ENCODE results near the gene CASQ2. TPM values are rescaled to one million over a fixed set of nuclear protein-coding genes. Genes with fewer than 3 reads are reported as not detected.

The CASQ2 gene
- total and polyA plus RNA-seq, 9 donors, result 0.36 to 43.0 (median 2.3) TPM

DNA sequence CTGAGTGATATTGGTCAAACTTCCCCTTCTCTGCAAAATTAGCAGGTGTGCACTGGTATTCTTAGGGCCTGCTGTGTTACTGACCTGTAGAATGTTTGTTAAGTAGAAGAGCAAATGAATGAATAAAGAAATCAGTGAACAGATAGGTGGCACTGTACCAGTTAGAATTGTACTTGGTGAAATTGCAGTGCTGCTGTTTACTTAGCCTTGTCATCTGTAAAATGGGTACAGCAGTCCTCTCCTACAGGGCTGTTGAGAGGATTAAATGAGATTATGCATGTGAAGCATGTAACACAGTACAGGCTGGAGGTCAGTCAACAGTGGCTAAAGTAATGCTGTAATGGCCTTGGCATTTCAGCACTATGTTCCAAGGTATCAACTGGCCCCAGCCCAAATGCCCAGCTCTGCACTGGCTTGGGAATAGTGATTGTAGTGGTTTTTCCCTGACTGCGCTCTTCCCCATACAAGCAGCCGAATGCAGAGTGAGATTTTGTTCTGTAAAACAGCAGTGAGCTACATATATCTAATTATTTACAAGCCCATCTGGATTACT lies 116.2 kb downstream of the CASQ2 start:
- Histone ChIP-seq H3K4me3 (no peak overlapping the region), H3K9me3 (no peaks in the 10 kb centered on the region), H3K4me1 (ENCODE audit: insufficient read depth) (peaks cover 13% of the 10 kb centered on the region), H3K27me3 (no peaks in the 10 kb centered on the region), H3K36me3 (no peaks in the 10 kb centered on the region), H3K27ac (no peak overlapping the region)
- intact Hi-C loops (cut with DNase I), result no loop called here
- DNase-seq, result no peak
- WGBS, 3 donors, result 93 to 97% (median 94%) methylated on average over 2 of the region's 2 CpGs
- no peak for TF ChIP-seq POLR2A (IDR thresholded peaks at IDR 0.05)

DNA sequence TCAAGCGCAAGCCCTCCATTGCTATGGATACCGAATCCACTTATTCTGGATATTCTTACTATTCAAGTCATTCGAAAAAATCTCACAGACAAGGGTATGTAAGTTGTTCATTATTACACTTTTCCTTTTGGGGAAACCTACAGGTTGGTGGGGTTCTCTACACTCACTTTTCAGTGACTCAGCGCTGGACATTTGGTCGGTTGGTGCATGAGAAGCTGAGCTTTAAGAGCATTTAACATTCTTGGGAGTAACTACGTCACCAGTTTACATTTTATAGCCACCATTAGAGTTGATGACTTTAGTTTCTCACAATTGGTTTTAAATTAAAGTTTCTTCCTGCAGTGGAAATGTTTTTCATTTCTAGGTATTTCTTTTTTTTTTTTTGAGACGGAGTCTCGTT lies 117.1 kb downstream of the CASQ2 start:
- no peak overlapping the region for H3K27ac ChIP-seq
- 95 to 97% (median 96%) methylated on average over 8 of the region's 8 CpGs for WGBS, 3 donors
- H3K36me3 ChIP-seq, result no peaks in the 10 kb centered on the region
- H3K4me3 ChIP-seq, result no peak overlapping the region
- peaks cover 13% of the 10 kb centered on the region for H3K4me1 ChIP-seq (ENCODE audit: insufficient read depth)
- intact Hi-C loops (cut with DNase I), result no loop called here
- TF ChIP-seq POLR2A (IDR thresholded peaks at IDR 0.05), result no peak
- TF ChIP-seq, protein P1, sequence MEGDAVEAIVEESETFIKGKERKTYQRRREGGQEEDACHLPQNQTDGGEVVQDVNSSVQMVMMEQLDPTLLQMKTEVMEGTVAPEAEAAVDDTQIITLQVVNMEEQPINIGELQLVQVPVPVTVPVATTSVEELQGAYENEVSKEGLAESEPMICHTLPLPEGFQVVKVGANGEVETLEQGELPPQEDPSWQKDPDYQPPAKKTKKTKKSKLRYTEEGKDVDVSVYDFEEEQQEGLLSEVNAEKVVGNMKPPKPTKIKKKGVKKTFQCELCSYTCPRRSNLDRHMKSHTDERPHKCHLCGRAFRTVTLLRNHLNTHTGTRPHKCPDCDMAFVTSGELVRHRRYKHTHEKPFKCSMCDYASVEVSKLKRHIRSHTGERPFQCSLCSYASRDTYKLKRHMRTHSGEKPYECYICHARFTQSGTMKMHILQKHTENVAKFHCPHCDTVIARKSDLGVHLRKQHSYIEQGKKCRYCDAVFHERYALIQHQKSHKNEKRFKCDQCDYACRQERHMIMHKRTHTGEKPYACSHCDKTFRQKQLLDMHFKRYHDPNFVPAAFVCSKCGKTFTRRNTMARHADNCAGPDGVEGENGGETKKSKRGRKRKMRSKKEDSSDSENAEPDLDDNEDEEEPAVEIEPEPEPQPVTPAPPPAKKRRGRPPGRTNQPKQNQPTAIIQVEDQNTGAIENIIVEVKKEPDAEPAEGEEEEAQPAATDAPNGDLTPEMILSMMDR (IDR thresholded peaks at IDR 0.05), result no peak
- H3K9me3 ChIP-seq, result no peaks in the 10 kb centered on the region
- no peaks in the 10 kb centered on the region for H3K27me3 ChIP-seq
- DNase-seq, result no peak

DNA sequence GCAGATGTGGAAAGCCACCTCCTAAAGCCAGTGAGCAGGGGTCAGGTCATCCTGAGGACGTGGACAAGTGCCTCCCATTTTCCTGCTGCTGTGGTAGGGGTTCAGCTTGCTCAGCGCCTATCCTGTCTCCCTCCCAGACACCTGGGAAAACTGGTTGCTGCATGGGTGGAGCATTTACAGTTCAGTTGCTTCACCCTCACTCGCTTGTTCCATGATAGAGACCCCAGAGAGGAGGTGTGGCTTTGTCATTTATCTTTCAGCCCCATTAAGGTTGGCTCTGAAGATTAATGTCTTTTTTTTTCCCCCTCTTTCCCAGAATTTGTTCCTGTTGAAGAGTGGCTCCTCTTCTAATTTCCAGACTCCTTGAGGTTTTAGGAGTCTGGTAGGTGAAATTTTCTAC lies 117.6 kb downstream of the CASQ2 start:
- Histone ChIP-seq H3K36me3 (no peaks in the 10 kb centered on the region), H3K4me3 (no peak overlapping the region), H3K4me1 (ENCODE audit: insufficient read depth) (peaks cover 13% of the 10 kb centered on the region), H3K27me3 (no peaks in the 10 kb centered on the region), H3K9me3 (no peaks in the 10 kb centered on the region), H3K27ac (no peak overlapping the region)
- DNase-seq, result no peak
- intact Hi-C loops (cut with DNase I), result no loop called here
- no peak for TF ChIP-seq POLR2A (IDR thresholded peaks at IDR 0.05)
- TF ChIP-seq, protein P1 (IDR thresholded peaks at IDR 0.05), result no peak
- no peak for TF ChIP-seq EP300 (IDR thresholded peaks at IDR 0.05)
- 83 to 87% (median 86%) methylated on average over 3 of the region's 3 CpGs for WGBS, 3 donors

Other genes starting within 250 kb of the CASQ2 start
- 10 to 100 TPM in 2 of 7 donors, 1 to 10 TPM in 5; 1.8 to 10.2 (median 8.8) TPM for gene VANGL1, start 126.7 kb downstream of the CASQ2 start, total RNA-seq
- gene VANGL1, start 126.7 kb downstream of the CASQ2 start, polyA plus RNA-seq, result 10 to 100 TPM in 1 of 2 donors, 1 to 10 TPM in 1; 2.9 to 11.0 TPM
- not detected for gene NHLH2, start 72.4 kb upstream of the CASQ2 start, total RNA-seq
- not detected for gene NHLH2, start 72.4 kb upstream of the CASQ2 start, polyA plus RNA-seq
- gene SLC22A15, start 207.8 kb upstream of the CASQ2 start, total RNA-seq, result 1 to 10 TPM in 5 of 7 donors, under 1 TPM in 2; 0.78 to 3.8 (median 1.8) TPM
- 1 to 10 TPM in 1 of 2 donors, under 1 TPM in 1; 0.51 to 1.2 TPM for gene SLC22A15, start 207.8 kb upstream of the CASQ2 start, polyA plus RNA-seq